GM12872 (cell line): ENCODE measurements around the gene LRFN4.

Experiments used
- TF ChIP-seq, protein P1 (sequence below): IDR thresholded peaks from 3 replicates; pipeline ENCODE4 v1.5.1; 2011; ENCODE audit warnings: low read depth, mild to moderate bottlenecking, low read length, moderate library complexity; ENCODE audit not compliant: insufficient read depth

The LRFN4 gene

DNA sequence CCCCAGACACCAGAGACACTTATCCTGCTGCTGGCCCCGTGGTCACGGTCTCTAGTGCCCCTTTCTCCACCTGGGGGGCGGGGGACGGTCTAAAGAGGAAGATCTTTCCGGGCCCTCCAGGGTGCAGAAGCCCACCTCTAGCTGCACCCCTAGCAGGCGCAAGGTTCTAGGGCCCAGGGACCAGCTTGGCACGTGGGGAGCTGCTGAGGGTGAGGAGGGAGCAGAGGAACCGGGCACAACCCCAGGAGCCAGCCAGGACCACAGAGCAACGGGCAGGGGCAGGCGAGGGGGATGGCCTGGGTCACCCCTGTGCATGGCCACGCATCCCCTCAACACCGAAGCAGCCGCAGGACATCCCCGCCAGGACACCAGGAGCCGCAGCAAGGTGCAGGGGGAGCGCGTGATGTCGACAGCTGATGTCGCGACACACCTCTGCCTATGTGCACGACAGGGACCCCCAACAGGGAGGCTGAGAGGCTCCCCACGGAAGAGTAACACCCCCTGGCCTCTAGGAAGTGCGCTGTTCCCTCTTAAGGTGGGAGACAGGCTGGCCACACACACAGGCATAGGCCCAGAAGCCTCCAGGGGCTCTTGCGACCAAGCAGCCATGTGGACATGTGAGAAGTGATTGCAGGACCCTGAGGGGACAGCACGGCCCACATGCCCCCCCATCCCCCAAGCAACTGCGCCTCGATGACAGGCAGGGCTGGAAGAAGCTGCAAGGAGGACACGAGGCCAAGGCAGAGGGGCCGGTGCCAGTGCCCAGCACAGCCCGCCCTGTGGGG lies 5.1 kb downstream of the LRFN4 start:
- TF ChIP-seq, protein P1, sequence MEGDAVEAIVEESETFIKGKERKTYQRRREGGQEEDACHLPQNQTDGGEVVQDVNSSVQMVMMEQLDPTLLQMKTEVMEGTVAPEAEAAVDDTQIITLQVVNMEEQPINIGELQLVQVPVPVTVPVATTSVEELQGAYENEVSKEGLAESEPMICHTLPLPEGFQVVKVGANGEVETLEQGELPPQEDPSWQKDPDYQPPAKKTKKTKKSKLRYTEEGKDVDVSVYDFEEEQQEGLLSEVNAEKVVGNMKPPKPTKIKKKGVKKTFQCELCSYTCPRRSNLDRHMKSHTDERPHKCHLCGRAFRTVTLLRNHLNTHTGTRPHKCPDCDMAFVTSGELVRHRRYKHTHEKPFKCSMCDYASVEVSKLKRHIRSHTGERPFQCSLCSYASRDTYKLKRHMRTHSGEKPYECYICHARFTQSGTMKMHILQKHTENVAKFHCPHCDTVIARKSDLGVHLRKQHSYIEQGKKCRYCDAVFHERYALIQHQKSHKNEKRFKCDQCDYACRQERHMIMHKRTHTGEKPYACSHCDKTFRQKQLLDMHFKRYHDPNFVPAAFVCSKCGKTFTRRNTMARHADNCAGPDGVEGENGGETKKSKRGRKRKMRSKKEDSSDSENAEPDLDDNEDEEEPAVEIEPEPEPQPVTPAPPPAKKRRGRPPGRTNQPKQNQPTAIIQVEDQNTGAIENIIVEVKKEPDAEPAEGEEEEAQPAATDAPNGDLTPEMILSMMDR: no peak

DNA sequence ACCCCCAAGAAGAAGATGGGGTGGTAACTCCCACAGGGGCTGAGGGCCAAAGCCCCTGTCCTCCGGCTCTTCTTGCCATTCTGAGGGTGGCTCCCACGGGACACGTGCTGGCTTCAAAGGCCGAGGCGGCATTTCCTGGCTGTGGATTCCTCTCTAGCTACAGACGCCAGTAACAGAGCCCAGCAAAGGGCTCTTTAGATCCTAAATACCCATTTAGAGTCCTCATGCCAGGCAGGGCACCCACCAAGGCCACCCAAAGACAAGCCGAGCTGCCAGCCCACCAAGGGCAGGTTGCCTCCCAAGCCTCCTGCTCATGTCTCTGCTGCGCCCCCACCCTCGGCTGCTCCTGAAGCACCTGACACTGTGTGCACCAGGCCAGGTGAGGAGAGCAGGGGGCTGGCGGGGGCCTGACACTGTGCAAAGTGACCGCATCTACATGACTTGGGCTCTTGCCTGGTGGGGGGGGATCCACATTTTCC lies 5.7 kb downstream of the LRFN4 start:
- TF ChIP-seq, protein P1: no peak

DNA sequence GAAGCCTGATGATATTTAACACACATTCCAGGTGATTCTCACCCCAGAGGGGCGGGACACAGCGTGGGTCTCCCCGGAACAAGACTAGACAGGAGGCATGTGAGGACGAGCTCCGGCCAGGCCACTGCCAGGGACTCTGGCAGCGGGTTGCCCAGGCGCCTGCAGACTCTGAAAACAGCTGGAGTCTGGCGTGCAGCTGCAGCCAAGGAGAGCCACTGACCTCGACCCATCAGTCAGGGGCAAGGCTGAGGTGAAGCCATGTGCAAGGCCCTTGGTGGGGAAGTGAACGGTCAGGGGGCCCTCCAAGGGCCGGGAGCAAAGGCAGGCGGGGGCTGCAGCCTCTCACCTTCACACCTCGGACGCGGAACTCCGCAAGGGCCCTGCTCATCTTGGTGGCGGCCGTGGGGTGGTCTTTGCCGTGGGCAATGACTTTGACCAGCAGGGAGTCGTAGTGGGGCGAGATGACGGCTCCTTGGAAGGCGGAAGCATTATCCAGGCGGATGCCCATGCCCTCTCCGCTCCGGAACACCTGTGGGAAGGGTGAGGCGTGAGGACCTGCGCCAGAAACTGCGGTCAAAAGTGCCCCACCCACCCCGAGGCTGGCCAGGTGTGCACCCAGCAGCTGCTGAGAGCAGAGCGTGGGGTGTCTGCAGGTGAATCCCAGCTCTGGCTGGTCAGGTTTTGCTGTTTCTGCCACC lies 6.7 kb downstream of the LRFN4 start:
- TF ChIP-seq, protein P1: no peak

DNA sequence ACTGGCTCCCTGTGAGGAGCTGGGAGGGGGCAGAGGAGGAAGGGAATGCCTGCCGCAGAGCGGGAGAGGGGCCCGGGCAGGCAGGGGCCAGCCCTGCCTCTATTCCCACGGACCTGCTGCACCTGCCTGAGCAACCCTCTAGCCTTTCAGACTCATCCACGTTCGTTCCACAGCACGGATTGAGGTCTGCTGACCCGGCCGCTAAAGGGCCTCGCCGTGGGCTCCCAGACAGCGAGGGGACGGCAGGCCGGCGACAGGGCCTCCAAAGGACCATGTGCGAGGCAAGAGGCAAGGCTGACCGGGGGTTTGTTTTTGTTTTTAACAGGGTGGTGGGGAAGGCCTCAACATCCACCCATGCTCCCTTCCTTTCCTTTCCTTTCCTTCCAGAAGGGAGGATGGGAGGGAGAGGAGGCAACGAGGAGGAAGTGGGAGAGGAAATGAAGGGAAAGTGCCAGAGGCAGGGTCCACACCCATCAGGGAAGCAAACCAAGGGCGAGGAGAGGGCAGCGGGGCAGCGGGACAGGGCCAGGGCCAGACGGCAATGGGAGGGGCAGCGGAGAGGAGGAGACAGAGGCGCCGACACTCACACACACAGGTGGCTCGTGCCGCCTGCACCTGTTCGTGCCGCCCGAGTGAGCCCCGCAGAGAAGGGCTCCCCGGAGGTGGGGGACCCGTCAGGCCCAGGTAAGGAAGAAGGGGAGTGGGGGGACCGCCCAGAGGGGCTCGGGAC lies 7.5 kb downstream of the LRFN4 start:
- TF ChIP-seq, protein P1: no peak

DNA sequence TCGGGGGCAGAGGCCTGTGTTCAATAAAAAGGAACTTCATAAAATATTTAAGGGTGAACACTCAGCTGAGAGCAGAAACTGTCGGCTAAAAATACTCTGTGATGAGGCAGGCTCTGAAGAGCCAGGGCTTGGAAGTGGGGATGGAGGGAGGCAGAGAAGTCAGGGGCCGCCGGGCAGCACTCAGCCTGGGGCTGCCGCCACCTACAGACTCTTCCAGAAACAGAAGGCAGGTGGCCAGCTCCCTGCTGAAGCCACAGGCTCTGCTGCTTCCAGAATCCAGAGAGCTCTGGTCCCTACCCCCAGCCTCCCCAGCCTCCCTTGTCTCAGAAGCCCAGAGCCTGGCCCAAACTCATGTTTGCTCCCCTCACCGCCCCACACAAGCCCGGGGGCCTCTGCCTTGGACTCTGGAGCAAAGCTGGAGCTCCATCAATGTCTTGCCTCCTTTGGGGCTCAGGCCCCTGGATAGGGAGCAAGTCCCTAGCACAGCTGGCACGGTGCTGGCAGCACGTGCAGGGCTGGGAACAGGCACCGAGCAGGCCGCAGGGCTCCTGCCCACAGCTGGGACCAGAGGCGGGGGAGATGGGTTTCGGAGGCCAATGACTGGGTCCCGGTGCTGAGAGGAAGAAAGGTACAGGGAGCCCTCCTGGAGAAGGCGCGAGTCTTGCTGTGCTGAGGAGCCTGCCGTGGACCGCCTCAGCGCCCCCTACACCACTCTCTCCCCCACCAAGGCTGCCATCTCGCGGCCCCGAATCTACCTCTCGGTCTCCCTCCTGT lies 8.2 kb downstream of the LRFN4 start:
- TF ChIP-seq, protein P1: no peak

DNA sequence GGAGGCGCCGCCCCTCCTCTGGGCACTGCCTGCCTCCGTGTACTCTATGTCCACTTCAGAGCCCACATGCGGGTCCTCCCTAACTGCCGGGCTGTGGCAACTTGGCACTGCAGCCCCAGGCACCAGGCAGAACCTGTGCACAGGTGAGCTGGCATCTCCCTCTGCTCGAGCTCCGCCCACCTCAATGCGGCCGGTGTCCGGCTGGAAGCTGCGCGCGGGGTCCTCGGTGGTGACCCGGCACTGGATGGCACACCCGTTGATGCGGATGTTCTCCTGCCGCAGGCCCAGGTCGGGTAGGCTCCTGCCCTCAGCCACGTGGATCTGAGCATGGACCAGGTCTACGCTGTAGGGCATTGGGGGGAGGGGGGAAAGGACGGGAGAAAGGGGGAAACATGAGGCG lies 9.1 kb downstream of the LRFN4 start:
- TF ChIP-seq, protein P1: no peak

DNA sequence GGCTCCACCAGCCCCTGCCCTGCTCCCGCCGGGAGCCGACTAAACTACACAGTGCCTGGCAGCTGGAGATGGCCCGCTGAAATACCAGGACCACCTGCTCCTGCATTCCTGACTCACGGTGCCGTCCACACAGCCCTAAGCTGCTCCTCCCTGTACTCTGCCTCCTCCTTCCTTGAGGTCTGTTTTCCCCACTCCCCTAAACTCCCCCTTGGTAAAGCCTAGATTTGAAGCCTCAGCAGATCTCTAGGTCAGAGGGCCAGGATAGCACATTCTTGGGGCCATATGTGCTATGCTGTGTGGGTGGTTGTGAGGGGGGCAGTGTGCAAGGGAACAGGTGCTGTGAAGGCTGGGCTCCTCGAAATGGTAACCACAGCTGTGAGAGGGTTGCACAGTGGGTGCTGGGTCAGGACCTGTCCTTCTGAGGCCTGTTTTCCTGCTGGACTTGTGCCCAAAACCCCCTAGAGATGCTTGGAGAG lies 9.7 kb downstream of the LRFN4 start:
- TF ChIP-seq, protein P1: no peak
